Fibroblast of mammary gland (primary cell): ENCODE data around the gene HBQ1.
"Not testable (repeated sequence)": the region's sequence is repeated elsewhere in the genome, so short reads cannot be mapped to it uniquely, and the experiment has no call there.

Source experiments
- DNase-seq: peaks from one replicate; pipeline ENCODE4 v3.0.0-alpha.2; 2010; ENCODE audit warnings: low read depth
- H3K4me3 ChIP-seq: 2 replicates; pipeline ENCODE4 v1.5.1; 2011; ENCODE audit warnings: low read depth, mild to moderate bottlenecking, low read length, moderate library complexity; ENCODE audit not compliant: control insufficient read depth
- CTCF ChIP-seq: conservative IDR thresholded peaks from 2 replicates; pipeline ENCODE4 v1.5.1; 2011; ENCODE audit warnings: low read depth, low read length, inconsistent platforms; ENCODE audit not compliant: control insufficient read depth, insufficient read depth

Gene HBQ1

GRCh38 chr16:166375-167121, 13.7 kb upstream of the HBQ1 start:
- TF ChIP-seq CTCF, result no peak
- no peak overlapping the region for H3K4me3 ChIP-seq
- no peak for DNase-seq

DNA sequence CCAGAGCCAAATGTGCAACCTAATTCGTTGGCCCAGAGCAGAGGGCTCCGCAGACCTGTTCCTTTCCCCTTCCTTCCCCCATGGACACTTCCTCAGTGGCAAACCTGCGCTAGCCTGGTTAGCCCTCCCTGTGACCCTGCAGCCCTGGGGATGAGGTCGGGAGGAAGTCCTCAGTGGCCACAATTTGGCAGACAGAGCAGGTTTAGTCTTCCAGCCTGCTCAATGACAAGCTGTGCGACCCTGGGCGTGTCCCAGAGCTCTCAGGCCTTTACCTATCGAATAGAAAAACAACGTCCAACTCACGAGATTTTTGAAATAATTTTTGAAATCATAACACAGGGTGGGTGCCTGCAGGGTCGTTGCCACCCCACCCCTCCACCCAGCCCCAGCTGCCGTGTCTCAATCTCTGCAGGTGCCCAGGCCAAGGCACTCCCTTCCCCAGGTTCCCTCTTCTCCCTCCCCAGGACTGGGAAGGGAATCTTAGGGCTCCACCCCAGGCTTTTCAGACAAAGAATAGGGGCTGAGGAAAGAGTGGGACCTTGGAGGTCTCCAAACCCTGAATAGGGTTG, 13.1 kb upstream of the HBQ1 start:
- TF ChIP-seq CTCF, result no peak
- H3K4me3 ChIP-seq, result no peak overlapping the region
- no peak for DNase-seq

DNA sequence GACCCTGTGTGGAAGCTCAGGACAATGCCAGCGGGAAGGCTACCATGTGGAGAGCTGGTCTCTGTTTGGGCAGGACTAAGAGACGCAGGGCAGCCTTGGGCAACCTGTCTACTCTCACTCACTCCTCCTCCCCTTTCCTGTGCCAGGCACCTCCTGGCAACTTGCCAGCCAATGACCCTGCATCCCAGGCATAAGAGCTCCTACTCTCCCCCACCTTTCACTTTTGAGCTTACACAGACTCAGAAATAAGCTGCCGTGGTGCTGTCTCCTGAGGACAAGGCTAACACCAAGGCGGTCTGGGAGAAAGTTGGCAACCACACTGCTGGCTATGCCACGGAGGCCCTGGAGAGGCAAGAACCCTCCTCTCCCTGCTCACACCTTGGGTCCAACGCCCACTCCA, 11.8 kb upstream of the HBQ1 start:
- no peak overlapping the region for H3K4me3 ChIP-seq
- no peak for TF ChIP-seq CTCF
- DNase-seq, result no peak

GRCh38 chr16:169014-169413, 11.2 kb upstream of the HBQ1 start:
- H3K4me3 ChIP-seq, result no peak overlapping the region
- DNase-seq, result no peak
- no peak for TF ChIP-seq CTCF

GRCh38 chr16:170088-170507, 10.2 kb upstream of the HBQ1 start:
- not testable (repeated sequence) for DNase-seq, H3K4me3 ChIP-seq

- no peak for TF ChIP-seq CTCF
- H3K4me3 ChIP-seq, result no peak overlapping the region
- DNase-seq, result no peak
Observed at GRCh38 chr16:170788-171187, 9.5 kb upstream of the HBQ1 start.

DNA sequence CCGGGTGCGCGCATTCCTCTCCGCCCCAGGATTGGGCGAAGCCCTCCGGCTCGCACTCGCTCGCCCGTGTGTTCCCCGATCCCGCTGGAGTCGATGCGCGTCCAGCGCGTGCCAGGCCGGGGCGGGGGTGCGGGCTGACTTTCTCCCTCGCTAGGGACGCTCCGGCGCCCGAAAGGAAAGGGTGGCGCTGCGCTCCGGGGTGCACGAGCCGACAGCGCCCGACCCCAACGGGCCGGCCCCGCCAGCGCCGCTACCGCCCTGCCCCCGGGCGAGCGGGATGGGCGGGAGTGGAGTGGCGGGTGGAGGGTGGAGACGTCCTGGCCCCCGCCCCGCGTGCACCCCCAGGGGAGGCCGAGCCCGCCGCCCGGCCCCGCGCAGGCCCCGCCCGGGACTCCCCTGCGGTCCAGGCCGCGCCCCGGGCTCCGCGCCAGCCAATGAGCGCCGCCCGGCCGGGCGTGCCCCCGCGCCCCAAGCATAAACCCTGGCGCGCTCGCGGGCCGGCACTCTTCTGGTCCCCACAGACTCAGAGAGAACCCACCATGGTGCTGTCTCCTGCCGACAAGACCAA, 7.8 kb upstream of the HBQ1 start, which contains the start of gene HBA2:
HBA2 (plus strand) TSS at position 503 of the 568 bp plus-strand sequence; CDS start at position 540, 37 bp downstream.
- H3K4me3 ChIP-seq, DNase-seq: not testable (repeated sequence)

- not testable (repeated sequence) for H3K4me3 ChIP-seq, DNase-seq
Observed at GRCh38 chr16:173211-173854, 6.9 kb upstream of the HBQ1 start.

DNA sequence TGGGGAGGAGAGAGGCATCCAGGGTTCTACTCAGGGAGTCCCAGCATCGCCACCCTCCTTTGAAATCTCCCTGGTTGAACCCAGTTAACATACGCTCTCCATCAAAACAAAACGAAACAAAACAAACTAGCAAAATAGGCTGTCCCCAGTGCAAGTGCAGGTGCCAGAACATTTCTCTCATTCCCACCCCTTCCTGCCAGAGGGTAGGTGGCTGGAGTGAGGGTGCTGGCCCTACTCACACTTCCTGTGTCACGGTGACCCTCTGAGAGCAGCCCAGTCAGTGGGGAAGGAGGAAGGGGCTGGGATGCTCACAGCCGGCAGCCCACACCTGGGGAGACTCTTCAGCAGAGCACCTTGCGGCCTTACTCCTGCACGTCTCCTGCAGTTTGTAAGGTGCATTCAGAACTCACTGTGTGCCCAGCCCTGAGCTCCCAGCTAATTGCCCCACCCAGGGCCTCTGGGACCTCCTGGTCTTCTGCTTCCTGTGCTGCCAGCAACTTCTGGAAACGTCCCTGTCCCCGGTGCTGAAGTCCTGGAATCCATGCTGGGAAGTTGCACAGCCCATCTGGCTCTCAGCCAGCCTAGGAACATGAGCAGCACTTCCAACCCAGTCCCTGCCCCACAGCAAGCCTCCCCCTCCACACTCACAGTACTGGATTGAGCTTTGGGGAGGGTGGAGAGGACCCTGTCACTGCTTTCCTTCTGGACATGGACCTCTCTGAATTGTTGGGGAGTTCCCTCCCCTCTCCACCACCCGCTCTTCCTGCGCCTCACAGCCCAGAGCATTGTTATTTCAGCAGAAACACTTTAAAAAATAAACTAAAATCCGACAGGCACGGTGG, 6.1 kb upstream of the HBQ1 start:
- DNase-seq, result not testable (repeated sequence)

More for the DNA sequence above, 6.1 kb upstream of the HBQ1 start:
- not testable (repeated sequence) for H3K4me3 ChIP-seq
